ENCODE data around the gene ZNF688. TPM values are rescaled to one million over a fixed set of nuclear protein-coding genes. Genes with fewer than 3 reads are reported as not detected.

ZNF688 gene
- total and polyA plus RNA-seq, 9 of the 15 experiments (the other 6 are each of a cell fraction or from before 2014, with no cell fraction given): 0.48 to 12.9 (median 4.5) TPM

- TF ChIP-seq MNT (conservative IDR thresholded peaks at IDR 0.05) (peak; percentile 94 to 97), NR1H2 (CRISPR knock-in tag; IDR thresholded peaks at IDR 0.05) (no peak), GTF2F1 (IDR thresholded peaks at IDR 0.05; ENCODE audit: low read depth, low read length) (no peak; the same call in 1 of the 2 replicates), ZNF785 (CRISPR knock-in tag; IDR thresholded peaks at IDR 0.05) (no peak), ZNF212 (CRISPR knock-in tag; IDR thresholded peaks at IDR 0.05) (no peak), PHF8 (IDR thresholded peaks at IDR 0.05; ENCODE audit: borderline replicate concordance, low read length) (peak; percentile 73; the same call in 1 of the 2 replicates), POLR2A (conservative IDR thresholded peaks at IDR 0.05) (peak; percentile 79), SAFB2 (IDR thresholded peaks at IDR 0.05; ENCODE audit: borderline replicate concordance, low read depth, low read length, severe bottlenecking) (no peak), THAP12 (CRISPR knock-in tag; IDR thresholded peaks at IDR 0.05) (no peak), BDP1 (IDR thresholded peaks at IDR 0.05; ENCODE audit: insufficient read depth, insufficient read length) (no peak), POLR2AphosphoS5 (IDR thresholded peaks at IDR 0.05; ENCODE audit: control insufficient read depth, insufficient read depth, low read depth, low read length) (peak; percentile 58), THRA (IDR thresholded peaks at IDR 0.05) (no peak), RAD51 (IDR thresholded peaks at IDR 0.05; ENCODE audit: borderline replicate concordance, low read depth) (peak; percentile 47; the same call in 1 of the 2 replicates), ZNF280A (IDR thresholded peaks at IDR 0.05; ENCODE audit: low read depth, partially characterized antibody) (no peak), ZNF766 (CRISPR knock-in tag; conservative IDR thresholded peaks at IDR 0.05) (peak; percentile 78; the same call in 1 of the 2 replicates)
- TF ChIP-seq, protein P1, sequence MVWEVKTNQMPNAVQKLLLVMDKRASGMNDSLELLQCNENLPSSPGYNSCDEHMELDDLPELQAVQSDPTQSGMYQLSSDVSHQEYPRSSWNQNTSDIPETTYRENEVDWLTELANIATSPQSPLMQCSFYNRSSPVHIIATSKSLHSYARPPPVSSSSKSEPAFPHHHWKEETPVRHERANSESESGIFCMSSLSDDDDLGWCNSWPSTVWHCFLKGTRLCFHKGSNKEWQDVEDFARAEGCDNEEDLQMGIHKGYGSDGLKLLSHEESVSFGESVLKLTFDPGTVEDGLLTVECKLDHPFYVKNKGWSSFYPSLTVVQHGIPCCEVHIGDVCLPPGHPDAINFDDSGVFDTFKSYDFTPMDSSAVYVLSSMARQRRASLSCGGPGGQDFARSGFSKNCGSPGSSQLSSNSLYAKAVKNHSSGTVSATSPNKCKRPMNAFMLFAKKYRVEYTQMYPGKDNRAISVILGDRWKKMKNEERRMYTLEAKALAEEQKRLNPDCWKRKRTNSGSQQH (CRISPR knock-in tag; IDR thresholded peaks at IDR 0.05): no peak
- TF ChIP-seq, protein P2, sequence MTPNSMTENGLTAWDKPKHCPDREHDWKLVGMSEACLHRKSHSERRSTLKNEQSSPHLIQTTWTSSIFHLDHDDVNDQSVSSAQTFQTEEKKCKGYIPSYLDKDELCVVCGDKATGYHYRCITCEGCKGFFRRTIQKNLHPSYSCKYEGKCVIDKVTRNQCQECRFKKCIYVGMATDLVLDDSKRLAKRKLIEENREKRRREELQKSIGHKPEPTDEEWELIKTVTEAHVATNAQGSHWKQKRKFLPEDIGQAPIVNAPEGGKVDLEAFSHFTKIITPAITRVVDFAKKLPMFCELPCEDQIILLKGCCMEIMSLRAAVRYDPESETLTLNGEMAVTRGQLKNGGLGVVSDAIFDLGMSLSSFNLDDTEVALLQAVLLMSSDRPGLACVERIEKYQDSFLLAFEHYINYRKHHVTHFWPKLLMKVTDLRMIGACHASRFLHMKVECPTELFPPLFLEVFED (CRISPR knock-in tag; conservative IDR thresholded peaks at IDR 0.05): no peak
Observed at GRCh38 chr16:30585400-30586191, 14.1 kb upstream of the ZNF688 start, which contains the start of gene ZNF785 (continued).
